Karpas-422 (cell line): ENCODE measurements around the gene RNF144A. TPM values are rescaled to one million over a fixed set of nuclear protein-coding genes. Genes with fewer than 3 reads are reported as not detected.
"Not testable (repeated sequence)": the region's sequence is repeated elsewhere in the genome, so short reads cannot be mapped to it uniquely, and the experiment has no call there.

Source experiments
- DNase-seq: peaks from one replicate; pipeline ENCODE4 v3.0.0-alpha.2; 2015
- H2AFZ ChIP-seq: fragments of 200-600 bp; sonication (generic); 2 replicates; pipeline ENCODE4 v1.6.1; 2014; ENCODE audit warnings: antibody characterized with exemption, low read length, mixed read lengths
- H3K27ac ChIP-seq: fragments of 200-600 bp; sonication (generic); 2 replicates; pipeline ENCODE4 v1.5.1; 2014; ENCODE audit warnings: mild to moderate bottlenecking, low read length, moderate library complexity
- H3K27me3 ChIP-seq: fragments of 200-600 bp; sonication (generic); 2 replicates; pipeline ENCODE4 v1.6.1; 2014; ENCODE audit warnings: low read length, mixed read lengths
- H3K36me3 ChIP-seq: fragments of 200-600 bp; sonication (generic); 2 replicates; pipeline ENCODE4 v1.6.1; 2014; ENCODE audit warnings: low read length, mixed read lengths; ENCODE audit not compliant: insufficient read depth
- H3K4me1 ChIP-seq: fragments of 200-600 bp; sonication (generic); 2 replicates; pipeline ENCODE4 v1.6.1; 2014; ENCODE audit warnings: mild to moderate bottlenecking, low read length, mixed read lengths
- H3K4me2 ChIP-seq: fragments of 200-600 bp; sonication (generic); 2 replicates; pipeline ENCODE4 v1.6.1; 2014; ENCODE audit warnings: low read length, low read depth, mild to moderate bottlenecking; ENCODE audit not compliant: poor library complexity, severe bottlenecking
- H3K4me3 ChIP-seq: fragments of 200-600 bp; sonication (generic); 2 replicates; pipeline ENCODE4 v1.5.1; 2014; ENCODE audit warnings: mild to moderate bottlenecking, antibody characterized with exemption, low read length, mixed read lengths
- H3K79me2 ChIP-seq: fragments of 200-600 bp; sonication (generic); 2 replicates; pipeline ENCODE4 v1.6.1; 2014; ENCODE audit warnings: mild to moderate bottlenecking, low read length, mixed read lengths
- H3K9ac ChIP-seq: fragments of 200-600 bp; sonication (generic); 2 replicates; pipeline ENCODE4 v1.6.0; 2014; ENCODE audit warnings: low read length
- H3K9me2 ChIP-seq: fragments of 200-600 bp; sonication (generic), shearing (Covaris generic); replicated peaks from 2 replicates; pipeline ENCODE4 v1.6.0; 2014; ENCODE audit warnings: mild to moderate bottlenecking, low read length, moderate library complexity; ENCODE audit not compliant: insufficient read depth
- H3K9me3 ChIP-seq: fragments of 300-700, 200-600 bp; sonication (generic); 2 replicates; pipeline ENCODE4 v1.6.1; 2014; ENCODE audit warnings: low read length, mixed read lengths
- H4K20me1 ChIP-seq: fragments of 200-600 bp; sonication (generic); 2 replicates; pipeline ENCODE4 v1.6.1; 2014; ENCODE audit warnings: mild to moderate bottlenecking, antibody characterized with exemption, low read length, low read depth; ENCODE audit not compliant: insufficient read depth
- total RNA-seq: library from RNA; depleted of rRNA; stranded (reverse); fragments of >200 nt; shearing (Covaris generic); gene quantifications from 2 replicates; pipeline ENCODE4 v1.2.3, GENCODE V29; 2014; ENCODE audit warnings: low replicate concordance

RNF144A gene
- total RNA-seq, 1 experiment from 2014 or later, result 0.07 TPM

- no peaks in the 10 kb centered on the region for H3K9me2 ChIP-seq
- H3K9me3 ChIP-seq, result no peaks in the 10 kb centered on the region
- no peaks in the 10 kb centered on the region for H3K27me3 ChIP-seq
- no peaks in the 10 kb centered on the region for H4K20me1 ChIP-seq
- no peak overlapping the region for H2AFZ ChIP-seq
- no peak overlapping the region for H3K27ac ChIP-seq
- no peaks in the 10 kb centered on the region for H3K4me1 ChIP-seq
- H3K4me3 ChIP-seq, result no peak overlapping the region
- no peak overlapping the region for H3K4me2 ChIP-seq
- H3K36me3 ChIP-seq, result no peaks in the 10 kb centered on the region
- no peak overlapping the region for H3K9ac ChIP-seq
- no peaks in the 10 kb centered on the region for H3K79me2 ChIP-seq
- no peak for DNase-seq
Measured at GRCh38 chr2:6893876-6894482, 23.2 kb upstream of the RNF144A start.

GRCh38 chr2:6896930-6897759 is 20.1 kb upstream of the RNF144A start:
- DNase-seq, result peak; percentile 69
- H3K27me3 ChIP-seq, result no peaks in the 10 kb centered on the region

GRCh38 chr2:6902581-6902980 is 14.6 kb upstream of the RNF144A start:
- H3K9ac ChIP-seq, H4K20me1 ChIP-seq, H3K4me2 ChIP-seq, H3K4me3 ChIP-seq, H3K9me3 ChIP-seq, H3K4me1 ChIP-seq, H3K27me3 ChIP-seq, H3K9me2 ChIP-seq, H2AFZ ChIP-seq, DNase-seq, H3K79me2 ChIP-seq, H3K27ac ChIP-seq, H3K36me3 ChIP-seq: not testable (repeated sequence)

More at GRCh38 chr2:6896930-6897759, 20.1 kb upstream of the RNF144A start:
- no peak overlapping the region for H3K4me2 ChIP-seq
- H3K4me1 ChIP-seq, result no peaks in the 10 kb centered on the region
- H4K20me1 ChIP-seq, result no peaks in the 10 kb centered on the region
- H3K9me2 ChIP-seq, result no peaks in the 10 kb centered on the region
- no peaks in the 10 kb centered on the region for H3K79me2 ChIP-seq
- H3K9ac ChIP-seq, result no peak overlapping the region
- no peak overlapping the region for H2AFZ ChIP-seq
- H3K9me3 ChIP-seq, result no peaks in the 10 kb centered on the region
- no peaks in the 10 kb centered on the region for H3K36me3 ChIP-seq
- H3K4me3 ChIP-seq, result no peak overlapping the region
- no peak overlapping the region for H3K27ac ChIP-seq

GRCh38 chr2:6905668-6906067 is 11.5 kb upstream of the RNF144A start:
- no peaks in the 10 kb centered on the region for H3K9me2 ChIP-seq
- no peak overlapping the region for H3K9ac ChIP-seq
- DNase-seq, result no peak

GRCh38 chr2:6906165-6906741 is 11.0 kb upstream of the RNF144A start:
- H3K27me3 ChIP-seq, result no peaks in the 10 kb centered on the region
- no peak overlapping the region for H3K4me3 ChIP-seq
- no peaks in the 10 kb centered on the region for H4K20me1 ChIP-seq
- no peak for DNase-seq
- H3K9me3 ChIP-seq, result no peaks in the 10 kb centered on the region
- H3K36me3 ChIP-seq, result no peaks in the 10 kb centered on the region
- H3K27ac ChIP-seq, result no peak overlapping the region
- H3K4me2 ChIP-seq, result no peak overlapping the region
- H3K79me2 ChIP-seq, result no peaks in the 10 kb centered on the region
- H2AFZ ChIP-seq, result no peak overlapping the region
- H3K9me2 ChIP-seq, result no peaks in the 10 kb centered on the region
- no peaks in the 10 kb centered on the region for H3K4me1 ChIP-seq
- no peak overlapping the region for H3K9ac ChIP-seq

More at GRCh38 chr2:6905668-6906067, 11.5 kb upstream of the RNF144A start:
- no peaks in the 10 kb centered on the region for H3K9me3 ChIP-seq
- H3K4me3 ChIP-seq, result no peak overlapping the region
- H2AFZ ChIP-seq, result no peak overlapping the region
- no peaks in the 10 kb centered on the region for H3K4me1 ChIP-seq
- no peak overlapping the region for H3K4me2 ChIP-seq
- H4K20me1 ChIP-seq, result no peaks in the 10 kb centered on the region
- no peak overlapping the region for H3K27ac ChIP-seq
- no peaks in the 10 kb centered on the region for H3K79me2 ChIP-seq
- H3K27me3 ChIP-seq, result no peaks in the 10 kb centered on the region
- H3K36me3 ChIP-seq, result no peaks in the 10 kb centered on the region

- Histone ChIP-seq H3K27me3 (no peaks in the 10 kb centered on the region), H3K36me3 (no peaks in the 10 kb centered on the region), H3K9me3 (no peaks in the 10 kb centered on the region), H3K27ac (no peak overlapping the region), H3K9ac (no peak overlapping the region), H3K79me2 (no peaks in the 10 kb centered on the region), H3K4me3 (no peak overlapping the region), H3K4me2 (no peak overlapping the region), H2AFZ (no peak overlapping the region), H3K4me1 (no peaks in the 10 kb centered on the region), H4K20me1 (no peaks in the 10 kb centered on the region), H3K9me2 (no peaks in the 10 kb centered on the region)
- no peak for DNase-seq
Measured at GRCh38 chr2:6908291-6908690, 8.9 kb upstream of the RNF144A start.

- no peak overlapping the region for H3K4me2 ChIP-seq
- H3K9me3 ChIP-seq, result no peaks in the 10 kb centered on the region
- no peaks in the 10 kb centered on the region for H3K36me3 ChIP-seq
- H3K79me2 ChIP-seq, result no peaks in the 10 kb centered on the region
- H3K4me3 ChIP-seq, result no peak overlapping the region
- H3K9me2 ChIP-seq, result no peaks in the 10 kb centered on the region
- no peaks in the 10 kb centered on the region for H3K27me3 ChIP-seq
- no peak overlapping the region for H3K27ac ChIP-seq
- H3K4me1 ChIP-seq, result no peaks in the 10 kb centered on the region
- no peak for DNase-seq
- no peaks in the 10 kb centered on the region for H4K20me1 ChIP-seq
- H2AFZ ChIP-seq, result no peak overlapping the region
- no peak overlapping the region for H3K9ac ChIP-seq
Measured at GRCh38 chr2:6909431-6910385, 7.5 kb upstream of the RNF144A start.
